ENCODE data around the gene FH.

Gene FH

GRCh38 chr1:241460098-241460873, 59.3 kb downstream of the FH start:
- FAIRE-seq (no peak), DNase-seq (ENCODE audit: low spot score) (no peak)

GRCh38 chr1:241459186-241459802, 60.3 kb downstream of the FH start:
- DNase-seq (ENCODE audit: low spot score) = no peak
- FAIRE-seq = no peak

GRCh38 chr1:241457421-241457820, 62.1 kb downstream of the FH start:
- DNase-seq (ENCODE audit: low spot score) (no peak), FAIRE-seq (no peak)

DNA sequence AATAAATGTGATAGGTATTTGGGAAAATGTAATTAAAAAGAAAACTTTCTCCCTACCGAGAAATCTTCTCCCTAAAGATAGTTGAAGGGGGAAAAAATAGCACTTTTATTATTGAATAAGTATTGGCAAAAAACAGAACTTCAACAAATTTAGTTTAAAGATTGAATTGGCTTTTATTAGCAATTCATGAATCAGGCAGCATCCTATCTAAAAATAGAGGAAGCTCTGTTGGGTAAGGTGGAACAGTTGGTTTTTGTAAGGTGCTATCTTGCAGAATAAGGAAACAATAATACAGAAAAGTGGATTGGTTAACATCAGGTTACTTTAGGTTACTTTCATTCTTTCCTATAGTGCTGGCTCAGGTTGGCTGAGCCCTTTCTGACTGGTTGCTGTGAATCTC, 62.8 kb downstream of the FH start:
- FAIRE-seq (no peak), DNase-seq (ENCODE audit: low spot score) (no peak)

DNA sequence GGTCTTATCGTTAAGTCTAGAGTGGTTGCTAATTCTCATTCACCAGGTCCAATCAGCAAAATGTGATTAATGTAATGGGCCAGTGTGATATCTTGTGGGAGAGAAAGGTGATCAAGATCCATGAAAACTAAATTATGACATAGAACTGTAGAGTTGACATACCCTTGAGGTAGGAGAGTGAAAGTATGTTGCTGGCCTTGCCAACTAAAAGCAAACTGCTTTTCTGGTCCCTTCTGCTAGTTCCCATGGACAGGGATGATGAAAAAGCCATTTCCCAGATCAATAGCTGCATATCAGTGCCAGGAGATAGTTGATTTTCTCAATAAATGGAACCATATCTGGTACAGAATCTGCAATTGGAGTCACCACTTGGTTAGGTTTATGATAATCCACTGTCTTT, 65.8 kb downstream of the FH start:
- DNase-seq (ENCODE audit: low spot score) = no peak
- no peak for FAIRE-seq

GRCh38 chr1:241451956-241452355, 67.6 kb downstream of the FH start:
- no peak for FAIRE-seq

More at GRCh38 chr1:241451956-241452355, 67.6 kb downstream of the FH start:
- no peak for DNase-seq (ENCODE audit: low spot score)
